Islet of Langerhans (tissue), 1 donor: ENCODE results near the gene ITPR1.
"Not testable (repeated sequence)": the region's sequence is repeated elsewhere in the genome, so short reads cannot be mapped to it uniquely, and the experiment has no call there.

ENCODE experiments used
- FAIRE-seq: peaks from one replicate; lab custom pipeline; 2011; peaks lifted over from hg19 to GRCh38; lab: Jason Lieb, UNC

The ITPR1 gene

DNA sequence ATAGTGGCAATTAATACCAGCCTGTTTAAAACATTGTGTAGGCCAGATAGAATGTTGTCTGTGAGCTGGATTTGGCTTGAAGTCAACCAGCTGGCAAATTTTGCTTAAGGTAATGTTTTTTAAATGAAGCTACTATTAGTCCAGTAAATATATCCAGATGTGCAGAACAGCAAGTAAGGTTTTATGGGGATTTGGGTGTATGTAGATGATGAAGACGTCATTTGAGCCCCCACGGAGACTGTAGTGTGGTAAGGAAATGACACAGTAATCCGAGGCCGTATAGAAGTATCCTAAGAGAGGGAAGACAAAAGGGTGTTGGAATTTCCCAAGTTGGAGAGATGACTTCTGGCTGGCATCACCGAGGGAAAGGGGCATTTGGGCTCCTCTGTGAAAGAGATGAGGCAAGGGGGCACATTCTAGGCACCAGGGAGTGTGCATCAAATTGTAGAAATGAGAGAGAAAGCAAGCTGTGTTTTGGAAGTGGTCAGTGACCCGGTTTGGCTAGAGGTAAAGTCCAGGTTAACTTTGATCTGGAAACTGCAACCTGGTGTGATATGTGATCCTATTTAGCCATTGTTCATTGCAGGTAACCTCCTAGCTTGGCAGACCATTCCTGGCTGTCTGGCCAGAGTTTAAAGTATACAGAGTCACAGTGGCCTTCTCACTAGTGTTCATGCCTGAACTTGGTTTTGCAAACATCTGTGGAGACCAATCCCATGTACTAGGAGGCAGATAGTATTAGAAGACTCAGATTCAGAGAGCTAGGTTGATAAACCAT lies 104.2 kb downstream of the ITPR1 start:
- FAIRE-seq, result no peak

- FAIRE-seq, result not testable (repeated sequence)
Measured at GRCh38 chr3:4598232-4598631, 105.1 kb downstream of the ITPR1 start.

DNA sequence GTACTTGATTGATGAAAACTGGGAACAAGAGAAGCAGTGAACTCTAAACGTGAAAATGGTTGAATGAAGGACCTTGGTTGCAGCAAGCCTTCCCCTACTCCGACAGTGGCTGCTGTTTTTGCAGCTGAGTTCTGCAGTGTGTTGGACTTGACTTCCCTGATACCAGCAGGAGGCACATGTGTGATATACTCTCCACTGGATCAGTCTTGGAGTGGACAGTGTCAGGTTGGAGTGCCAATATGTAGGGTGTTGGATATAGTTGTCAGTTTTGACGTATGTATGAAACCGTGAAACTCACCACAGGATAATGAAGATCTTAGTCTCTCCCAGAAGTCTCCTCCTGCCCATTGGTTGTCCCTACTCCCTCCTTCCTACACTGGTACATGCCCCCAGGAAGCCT lies 106.5 kb downstream of the ITPR1 start:
- FAIRE-seq, result no peak

GRCh38 chr3:4600493-4600892 lies 107.3 kb downstream of the ITPR1 start:
- no peak for FAIRE-seq

- no peak for FAIRE-seq
Measured at GRCh38 chr3:4601892-4602291, 108.7 kb downstream of the ITPR1 start.

DNA sequence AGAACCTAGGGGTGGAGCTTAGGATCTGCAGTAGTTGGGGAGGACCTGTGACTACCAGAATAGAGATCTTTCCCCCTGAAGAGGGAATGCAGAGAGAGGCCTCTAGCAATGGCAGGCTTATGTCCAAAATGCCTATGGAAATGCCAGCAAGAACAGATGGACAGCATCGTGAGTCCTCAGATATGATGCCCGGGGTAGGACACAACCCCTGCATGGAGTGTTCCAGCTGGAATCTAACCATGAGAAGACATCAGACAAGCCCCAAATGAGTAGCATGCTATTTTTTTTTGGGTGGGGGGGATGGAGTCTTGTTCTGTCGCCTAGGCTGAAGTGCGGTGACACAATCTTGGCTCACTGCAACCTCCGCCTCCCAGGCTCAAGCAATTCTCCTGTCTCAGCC lies 111.5 kb downstream of the ITPR1 start:
- FAIRE-seq, result no peak

- FAIRE-seq, result no peak
Measured at GRCh38 chr3:4606911-4607310, 113.8 kb downstream of the ITPR1 start.

GRCh38 chr3:4613366-4613765 lies 120.2 kb downstream of the ITPR1 start:
- no peak for FAIRE-seq

GRCh38 chr3:4614070-4614469 lies 120.9 kb downstream of the ITPR1 start:
- no peak for FAIRE-seq

DNA sequence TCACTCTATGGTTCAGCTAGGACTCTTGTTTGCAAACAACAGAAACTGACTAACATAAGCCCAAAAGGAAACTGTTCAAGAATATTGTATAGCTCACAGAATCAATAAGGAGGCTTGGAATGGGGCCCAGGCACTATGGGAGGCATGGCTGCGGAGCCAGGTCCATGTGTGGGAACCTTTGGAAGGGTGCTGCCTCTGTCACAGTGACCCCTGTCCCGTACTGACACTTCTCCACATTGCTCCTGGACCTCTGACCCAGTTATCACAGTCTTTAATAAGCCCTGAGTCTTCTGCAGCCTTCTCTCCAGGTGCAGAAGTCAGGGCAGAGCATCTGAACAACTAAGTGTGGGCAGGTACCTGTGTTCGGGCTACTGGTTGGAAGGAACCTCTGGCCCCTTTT lies 121.8 kb downstream of the ITPR1 start:
- no peak for FAIRE-seq

DNA sequence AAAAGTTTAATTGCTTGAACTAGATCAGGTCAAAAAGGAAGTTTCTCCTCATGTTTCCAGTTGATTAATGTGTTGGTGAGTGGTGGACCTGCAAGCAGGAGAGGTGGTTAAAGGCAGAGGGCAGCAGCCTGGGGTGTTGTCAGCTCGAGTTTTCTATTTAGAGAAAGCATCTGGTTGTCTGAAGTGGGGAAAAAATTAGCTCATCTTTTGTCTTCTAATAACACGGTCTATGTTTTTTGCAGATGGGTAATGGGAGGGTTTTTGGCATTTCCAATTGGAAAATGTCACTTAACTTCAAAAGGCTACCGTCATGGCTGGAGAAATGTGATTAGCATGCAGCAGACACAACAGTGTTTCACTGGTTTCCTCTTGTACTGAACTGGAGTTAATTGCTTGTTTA lies 122.6 kb downstream of the ITPR1 start:
- FAIRE-seq, result no peak

DNA sequence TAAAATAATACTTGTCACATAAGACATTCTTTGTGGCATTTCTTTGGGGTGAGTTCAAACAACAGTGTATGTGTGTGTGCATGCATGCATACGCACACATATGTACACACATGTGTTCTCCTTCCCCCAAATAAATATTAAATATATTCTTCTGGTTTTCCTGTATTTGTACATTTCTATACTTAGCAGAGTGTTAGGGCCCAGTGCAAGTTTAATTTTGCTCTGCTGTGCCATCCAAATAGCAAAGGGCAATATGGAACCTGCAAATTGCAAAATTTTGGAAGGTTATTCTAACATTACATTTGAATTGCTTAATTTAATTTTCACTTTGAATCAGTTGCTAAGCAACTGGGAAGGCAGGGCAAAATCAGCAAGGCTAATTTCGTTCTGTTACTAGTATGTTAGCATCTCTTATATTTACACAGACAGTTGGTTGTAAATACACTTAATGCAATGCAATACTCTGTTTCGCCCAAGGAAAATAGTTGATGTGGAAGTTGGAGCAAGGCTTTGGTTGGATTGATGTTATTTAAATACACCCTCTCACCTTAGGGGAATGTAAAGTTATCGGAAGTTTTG lies 130.4 kb downstream of the ITPR1 start:
- FAIRE-seq, result no peak

DNA sequence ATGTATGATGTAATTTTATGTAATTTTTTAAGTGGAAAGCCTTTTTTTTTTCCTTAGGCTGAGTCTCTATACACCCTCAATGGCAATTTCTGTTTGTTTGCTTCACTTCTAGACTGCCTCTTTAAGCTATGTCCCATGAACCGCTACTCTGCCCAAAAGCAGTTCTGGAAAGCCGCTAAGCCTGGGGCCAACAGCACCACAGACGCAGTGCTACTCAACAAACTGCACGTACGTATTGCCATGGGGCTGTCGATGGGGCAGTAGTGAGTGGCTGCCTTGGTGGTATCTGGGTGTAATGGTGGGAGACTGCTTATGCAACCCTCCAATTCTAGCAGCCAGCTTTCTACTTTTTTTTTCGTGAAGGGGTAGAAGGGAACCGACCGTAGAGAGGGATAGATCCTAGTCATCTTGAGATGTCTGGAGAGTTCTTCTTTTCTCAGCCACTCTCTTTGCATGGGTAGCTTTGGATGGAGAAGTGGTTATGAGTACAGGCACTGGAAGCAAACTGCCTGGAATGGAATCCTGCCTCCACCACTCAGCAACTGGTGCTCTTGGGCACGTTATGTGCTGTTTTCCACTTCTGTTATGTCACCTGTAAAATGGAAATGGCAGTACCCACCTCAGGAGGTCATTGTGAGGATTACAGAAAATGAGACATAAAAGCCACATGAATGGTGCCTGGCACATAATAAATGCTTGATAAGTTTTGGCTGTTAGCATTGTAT lies 134.7 kb downstream of the ITPR1 start:
- FAIRE-seq, result no peak

- no peak for FAIRE-seq
Measured at GRCh38 chr3:4629095-4630007, 136.2 kb downstream of the ITPR1 start.

DNA sequence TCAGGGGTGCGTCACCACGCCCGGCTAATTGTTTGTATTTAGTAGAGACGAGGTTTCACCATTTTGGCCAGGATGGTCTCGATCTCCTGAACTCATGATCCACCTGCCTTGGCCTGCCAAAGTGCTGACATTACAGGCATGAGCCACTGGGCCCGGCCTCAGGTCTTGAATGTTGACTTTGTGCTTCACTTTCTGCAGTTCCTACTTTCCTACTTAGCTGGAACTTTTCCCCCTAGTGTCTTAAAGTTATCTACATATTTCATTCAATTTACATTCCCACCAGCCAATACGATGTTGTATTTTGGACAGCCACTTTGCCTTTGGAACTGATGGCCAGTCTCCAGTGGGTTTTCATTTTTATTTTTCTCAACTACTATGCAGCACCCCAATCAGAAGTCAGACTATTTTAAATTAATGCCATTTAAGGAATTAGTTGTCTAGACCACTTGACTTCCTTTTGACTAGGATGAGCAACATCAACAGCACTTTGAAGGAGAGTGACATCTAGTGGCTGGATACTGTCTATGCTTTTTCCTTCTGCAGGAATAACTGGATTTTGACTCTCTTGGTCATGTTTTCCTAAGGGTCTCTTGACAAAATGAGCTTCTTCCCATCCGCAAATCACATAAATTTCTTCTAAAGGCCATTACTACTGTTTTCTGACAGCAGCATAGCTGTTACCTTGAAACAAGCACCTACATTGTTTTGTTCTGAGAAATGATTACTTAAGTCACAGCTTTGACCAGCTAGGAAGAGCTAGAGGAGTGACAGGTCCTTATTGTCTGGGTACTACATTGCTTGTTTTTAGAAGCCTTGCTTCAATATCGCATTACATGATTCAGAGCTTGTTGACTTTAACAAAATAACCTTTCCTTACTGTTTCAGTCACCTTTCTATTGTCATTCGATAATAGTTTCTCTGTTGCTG lies 140.2 kb downstream of the ITPR1 start:
- FAIRE-seq, result peak; percentile 97

DNA sequence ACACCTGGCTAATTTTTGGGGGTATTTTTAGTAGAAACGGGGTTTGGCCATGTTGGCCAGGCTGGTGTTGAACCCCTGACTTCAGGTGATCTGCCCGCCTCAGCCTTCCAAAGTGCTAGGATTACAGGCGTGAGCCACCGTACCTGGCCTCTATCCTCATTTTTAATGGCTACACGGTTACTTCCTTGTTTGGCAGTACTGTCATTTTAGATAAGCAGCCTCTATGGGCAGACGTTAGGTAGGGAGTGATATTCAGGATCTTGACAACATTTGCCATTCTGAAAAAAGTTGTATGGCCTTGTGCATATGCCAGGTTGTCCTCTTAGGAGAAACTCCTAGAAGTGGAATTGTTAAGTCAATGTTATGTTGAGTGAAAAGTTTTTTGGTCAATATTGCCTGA lies 141.7 kb downstream of the ITPR1 start:
- no peak for FAIRE-seq

GRCh38 chr3:4637265-4637664 lies 144.1 kb downstream of the ITPR1 start:
- no peak for FAIRE-seq

DNA sequence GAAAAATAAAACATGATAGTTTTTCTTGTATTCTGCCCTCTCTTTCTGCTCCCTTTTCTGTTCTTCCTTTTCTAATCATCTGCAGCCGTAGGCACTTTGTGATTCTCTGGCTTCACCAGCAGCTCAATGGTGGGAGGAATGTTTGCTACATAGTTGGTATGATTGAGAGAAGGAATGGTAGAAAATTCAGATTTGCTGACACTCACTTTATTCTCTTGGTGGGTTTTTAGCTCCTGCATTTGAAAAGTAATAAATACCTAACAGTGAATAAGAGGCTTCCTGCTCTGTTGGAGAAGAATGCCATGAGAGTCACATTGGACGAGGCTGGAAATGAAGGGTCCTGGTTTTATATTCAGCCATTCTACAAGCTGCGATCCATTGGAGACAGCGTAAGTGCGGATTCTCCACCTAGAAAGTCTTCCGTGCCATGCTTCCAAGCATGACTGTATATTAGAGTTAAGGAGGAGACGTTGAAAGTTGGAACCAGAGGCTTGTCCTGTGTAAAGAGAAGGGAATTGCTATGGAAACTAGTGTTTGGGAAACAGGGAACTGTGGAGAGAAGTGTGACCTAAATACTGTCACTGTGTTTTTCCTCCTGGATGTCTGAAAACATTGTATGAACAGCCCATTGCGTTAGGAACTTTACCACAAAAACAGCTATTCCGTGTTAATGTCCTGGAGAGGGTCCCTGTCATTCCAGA lies 148.9 kb downstream of the ITPR1 start:
- FAIRE-seq, result no peak

GRCh38 chr3:4642611-4643010 lies 149.5 kb downstream of the ITPR1 start:
- no peak for FAIRE-seq

DNA sequence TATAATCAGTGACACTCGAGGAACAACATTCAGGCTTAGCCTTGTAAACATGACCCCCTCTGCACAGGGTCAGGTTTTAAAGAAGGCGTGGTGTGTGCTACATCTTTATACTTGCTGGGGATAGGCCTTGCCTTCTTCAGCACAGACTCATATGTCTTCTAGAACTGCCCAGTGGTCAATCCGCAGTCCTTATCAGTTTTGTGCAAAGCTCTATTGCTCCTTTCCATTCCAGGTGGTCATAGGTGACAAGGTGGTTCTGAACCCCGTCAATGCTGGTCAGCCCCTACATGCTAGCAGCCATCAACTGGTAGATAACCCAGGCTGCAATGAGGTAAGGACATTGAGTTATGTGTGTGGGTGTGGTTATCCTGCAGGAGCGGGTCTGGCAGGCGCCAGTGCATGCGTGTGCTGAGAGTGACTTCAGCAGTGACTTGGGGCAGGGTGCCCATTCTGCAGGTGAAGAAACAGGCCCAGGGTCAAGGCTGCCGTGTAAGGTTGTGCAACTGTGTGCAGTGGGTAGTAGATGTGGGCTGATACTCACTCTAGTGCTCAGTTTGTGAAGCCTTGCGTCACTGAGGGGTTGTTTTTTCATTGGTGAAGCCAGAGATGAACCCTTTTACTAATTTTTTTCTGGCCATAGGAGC lies 150.9 kb downstream of the ITPR1 start:
- no peak for FAIRE-seq
